GM13976 (cell line): ENCODE measurements around the gene GADD45A.

Experiments used
- DNase-seq: peaks from one replicate; pipeline ENCODE4 v3.0.0; 2012; ENCODE audit warnings: low spot score
- CTCF ChIP-seq: IDR thresholded peaks from 2 replicates; pipeline ENCODE4 v1.5.1; 2012; ENCODE audit warnings: borderline replicate concordance, mild to moderate bottlenecking; ENCODE audit not compliant: insufficient read depth; ENCODE audit errors: extremely low read depth, missing control alignments, control extremely low read depth
- in situ Hi-C: fragments of 300-500 bp; cut with MboI; formaldehyde crosslinking; loops from one replicate; pipeline ENCODE4 v1.12.0; 2022; ENCODE audit warnings: low sequenced_read_pairs, mixed read lengths, inconsistent platforms; ENCODE audit not compliant: unreplicated experiment

GADD45A gene

GRCh38 chr1:67646145-67647035 is 38.6 kb upstream of the GADD45A start:
- no peak for TF ChIP-seq CTCF
- no peak for DNase-seq
- in situ Hi-C loops = no loop called here

DNA sequence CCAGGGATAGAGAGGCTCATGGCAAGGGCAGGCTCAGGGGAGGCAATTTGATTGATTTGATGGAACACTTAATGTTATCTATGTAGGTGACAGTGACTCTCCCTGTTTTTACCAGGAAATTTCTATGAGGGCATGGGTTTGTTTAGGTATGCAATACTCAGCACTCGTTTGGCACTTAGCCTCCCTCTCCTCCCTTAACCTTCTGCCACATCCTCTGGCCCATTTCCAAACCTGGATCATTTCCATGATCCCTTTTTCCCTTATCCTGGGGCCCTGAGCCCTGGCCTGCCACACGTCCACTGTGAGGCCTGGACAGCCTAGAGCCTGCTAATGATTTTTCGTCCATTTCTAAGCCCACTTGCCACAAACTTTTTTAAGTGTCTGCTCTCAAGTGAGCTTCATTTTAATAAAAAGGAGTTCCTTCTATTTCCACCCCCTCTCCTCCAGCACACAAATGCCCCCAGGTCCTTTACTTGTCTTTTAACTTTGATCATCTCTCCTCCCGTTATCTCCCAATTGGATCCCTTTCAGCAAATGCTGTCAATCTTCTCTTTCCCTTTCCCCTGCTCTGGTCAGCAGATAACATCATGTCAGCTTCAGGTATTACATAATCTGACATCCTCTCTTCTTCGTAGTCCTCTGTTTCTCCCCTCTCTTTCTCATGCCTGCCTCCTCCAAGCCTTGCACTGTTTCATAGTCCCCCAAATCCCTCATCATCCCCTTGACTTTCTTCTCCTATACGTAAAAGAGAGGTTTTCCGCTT is 37.8 kb upstream of the GADD45A start:
- no peak for DNase-seq
- in situ Hi-C loops = no loop called here
- no peak for TF ChIP-seq CTCF

GRCh38 chr1:67647814-67648358 is 37.1 kb upstream of the GADD45A start:
- no peak for DNase-seq
- TF ChIP-seq CTCF = no peak
- in situ Hi-C loops = no loop called here

GRCh38 chr1:67648582-67649326 is 36.2 kb upstream of the GADD45A start:
- DNase-seq = no peak
- in situ Hi-C loops = no loop called here
- no peak for TF ChIP-seq CTCF

DNA sequence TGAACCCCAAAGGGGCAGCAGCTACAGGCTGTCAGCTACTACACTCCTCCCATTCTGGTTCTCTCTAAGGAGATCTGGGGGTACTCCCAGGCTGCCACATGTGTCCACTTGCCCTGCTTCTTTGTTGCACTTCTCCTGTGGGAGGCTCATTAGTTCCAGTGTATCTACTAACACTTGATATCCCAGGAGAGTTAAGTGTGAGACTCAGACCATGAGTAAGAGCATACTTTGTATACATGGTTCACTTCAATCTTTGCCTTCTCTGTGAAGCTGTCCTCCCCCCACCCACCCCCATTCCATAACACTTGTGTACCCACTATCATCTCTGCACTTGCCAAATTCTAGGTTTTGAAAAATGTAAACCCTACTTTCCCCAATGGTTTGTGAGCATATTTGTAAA is 34.9 kb upstream of the GADD45A start:
- in situ Hi-C loops = no loop called here
- DNase-seq = no peak
- no peak for TF ChIP-seq CTCF

DNA sequence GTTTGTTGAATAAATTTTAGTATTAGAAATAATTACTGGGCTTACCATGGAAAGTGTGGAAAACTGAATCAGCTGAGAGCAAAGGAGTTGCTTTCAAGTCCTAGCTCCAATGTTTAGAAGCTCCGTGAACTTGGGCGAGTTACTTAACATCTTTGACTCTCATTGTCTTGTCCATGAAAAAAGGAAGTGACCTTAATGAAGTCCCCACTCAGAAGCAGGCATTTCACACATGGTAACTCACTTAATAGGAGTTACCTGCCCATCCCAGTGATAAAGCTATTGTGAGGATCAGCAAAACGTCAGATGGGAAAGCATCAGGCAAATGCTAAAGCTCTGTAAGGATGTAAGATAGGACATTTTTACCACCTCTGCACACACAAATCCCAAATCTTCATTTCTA is 34.0 kb upstream of the GADD45A start:
- in situ Hi-C loops = no loop called here
- TF ChIP-seq CTCF = no peak
- no peak for DNase-seq
